ENCODE data around the gene PNPLA5.

PNPLA5 gene

DNA sequence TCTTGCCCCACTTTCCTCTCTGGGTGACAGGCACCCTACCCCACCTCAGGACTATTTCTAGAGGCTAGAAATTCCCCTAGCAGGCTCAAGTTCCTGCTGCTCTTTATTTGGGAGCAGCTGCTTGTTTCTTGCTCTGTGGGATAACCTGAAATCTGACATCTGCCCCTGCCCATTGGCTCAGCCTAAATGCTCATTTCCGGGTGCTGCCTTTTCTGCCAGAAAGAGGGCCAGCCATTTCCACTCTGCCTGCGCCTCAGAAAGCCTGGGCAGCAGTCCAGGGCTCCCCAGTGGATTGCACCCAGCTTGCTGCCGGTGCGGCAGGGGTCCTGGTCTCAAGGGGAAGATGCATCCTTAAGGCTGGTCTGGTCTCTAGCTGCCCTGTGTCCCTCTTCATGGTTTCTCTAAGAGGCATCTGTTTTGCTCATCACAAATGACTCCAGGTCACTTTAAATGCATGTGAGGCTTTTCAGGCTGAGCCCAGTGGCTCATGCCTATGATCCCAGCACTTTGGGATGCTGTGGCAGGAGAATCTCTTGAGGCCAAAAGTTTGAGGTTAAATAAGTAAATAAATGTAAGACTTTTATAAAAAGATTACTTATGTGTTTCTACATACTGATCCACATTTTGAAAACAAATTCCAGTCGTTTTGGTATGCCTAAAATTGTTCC lies 10.3 kb upstream of the PNPLA5 start:
- DNase-seq (ENCODE audit: low read depth): peak; percentile 86

- DNase-seq (ENCODE audit: low read depth): no peak
These were observed 8.4 kb upstream of the PNPLA5 start for GRCh38 chr22:43900206-43900605.

DNA sequence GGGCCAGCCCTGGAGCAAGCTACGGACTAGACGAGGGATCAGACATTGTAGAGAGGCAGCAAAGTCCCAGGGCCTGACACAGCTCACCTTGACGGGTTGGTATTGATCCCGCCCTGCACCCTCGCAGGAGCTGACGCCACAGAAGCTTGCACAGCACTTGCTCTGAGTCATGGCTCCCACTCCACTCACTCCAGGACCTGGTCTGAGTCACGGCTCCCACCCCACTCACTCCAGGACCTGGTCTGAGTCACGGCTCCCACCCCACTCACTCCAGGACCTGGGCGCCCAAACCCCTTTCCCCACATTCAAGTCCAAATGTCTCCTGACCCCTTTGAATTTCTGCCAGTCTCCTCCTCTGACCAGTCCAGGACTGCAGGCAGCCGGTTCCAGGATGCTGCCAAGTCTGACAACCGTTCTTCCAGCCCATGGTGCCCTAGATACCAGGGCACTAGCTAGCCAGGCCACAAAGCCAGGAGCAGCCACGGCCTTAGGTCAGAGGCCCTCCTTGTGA lies 6.0 kb upstream of the PNPLA5 start:
- peak; percentile 43 for DNase-seq (ENCODE audit: low read depth)

GRCh38 chr22:43895986-43896645 lies 4.3 kb upstream of the PNPLA5 start:
- DNase-seq (ENCODE audit: low read depth): no peak

- DNase-seq (ENCODE audit: low read depth): no peak
These were observed 2.3 kb upstream of the PNPLA5 start for GRCh38 chr22:43894122-43894521.

- DNase-seq (ENCODE audit: low read depth): no peak
These were observed 1.5 kb upstream of the PNPLA5 start for GRCh38 chr22:43893266-43893665.

DNA sequence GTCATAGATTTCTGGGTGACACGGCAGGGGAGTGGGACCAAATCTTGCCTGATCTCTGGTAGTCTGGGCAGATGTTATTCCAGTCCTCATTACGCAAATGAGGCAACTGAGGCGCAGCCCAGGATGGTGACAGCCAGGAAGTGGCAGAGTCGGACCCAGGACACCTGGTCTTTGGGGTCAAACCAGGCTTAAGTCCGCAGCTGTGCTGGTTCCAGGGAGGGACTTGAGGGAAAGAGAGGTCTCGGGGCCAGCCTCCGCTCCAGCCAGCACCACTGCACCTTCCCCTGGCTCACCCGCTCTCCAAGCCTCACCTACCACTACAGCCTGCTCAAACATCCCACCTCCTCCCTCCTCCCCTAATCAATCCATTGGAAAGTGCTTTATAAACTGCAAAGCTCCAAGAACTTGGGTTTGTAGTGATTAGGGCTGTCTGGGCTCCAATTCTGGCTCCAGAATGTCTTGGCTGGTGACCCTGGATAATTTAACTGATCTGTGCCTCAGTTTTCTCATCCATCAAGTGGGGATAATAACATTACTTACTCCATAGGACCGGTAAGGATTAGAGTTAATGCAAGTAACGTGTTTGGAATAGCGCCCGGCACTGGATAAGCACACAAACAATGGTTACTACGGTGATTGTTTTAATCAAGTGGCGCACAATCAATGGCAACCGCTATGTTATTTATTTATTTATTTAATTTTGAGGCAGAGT lies 526 bp upstream of the PNPLA5 start:
- no peak for DNase-seq (ENCODE audit: low read depth)

GRCh38 chr22:43890901-43891331 lies 897 bp downstream of the PNPLA5 start:
- no peak for DNase-seq (ENCODE audit: low read depth)

GRCh38 chr22:43889860-43890253 lies 2.0 kb downstream of the PNPLA5 start:
- DNase-seq (ENCODE audit: low read depth): peak; percentile 15

GRCh38 chr22:43889201-43889859 lies 2.5 kb downstream of the PNPLA5 start:
- no peak for DNase-seq (ENCODE audit: low read depth)

GRCh38 chr22:43888740-43889139 lies 3.1 kb downstream of the PNPLA5 start:
- no peak for DNase-seq (ENCODE audit: low read depth)

GRCh38 chr22:43887391-43887790 lies 4.4 kb downstream of the PNPLA5 start:
- no peak for DNase-seq (ENCODE audit: low read depth)

GRCh38 chr22:43886231-43886630 lies 5.6 kb downstream of the PNPLA5 start:
- DNase-seq (ENCODE audit: low read depth): no peak

GRCh38 chr22:43885786-43886185 lies 6.0 kb downstream of the PNPLA5 start:
- DNase-seq (ENCODE audit: low read depth): no peak

- no peak for DNase-seq (ENCODE audit: low read depth)
These were observed 6.5 kb downstream of the PNPLA5 start for GRCh38 chr22:43885319-43885671.

DNA sequence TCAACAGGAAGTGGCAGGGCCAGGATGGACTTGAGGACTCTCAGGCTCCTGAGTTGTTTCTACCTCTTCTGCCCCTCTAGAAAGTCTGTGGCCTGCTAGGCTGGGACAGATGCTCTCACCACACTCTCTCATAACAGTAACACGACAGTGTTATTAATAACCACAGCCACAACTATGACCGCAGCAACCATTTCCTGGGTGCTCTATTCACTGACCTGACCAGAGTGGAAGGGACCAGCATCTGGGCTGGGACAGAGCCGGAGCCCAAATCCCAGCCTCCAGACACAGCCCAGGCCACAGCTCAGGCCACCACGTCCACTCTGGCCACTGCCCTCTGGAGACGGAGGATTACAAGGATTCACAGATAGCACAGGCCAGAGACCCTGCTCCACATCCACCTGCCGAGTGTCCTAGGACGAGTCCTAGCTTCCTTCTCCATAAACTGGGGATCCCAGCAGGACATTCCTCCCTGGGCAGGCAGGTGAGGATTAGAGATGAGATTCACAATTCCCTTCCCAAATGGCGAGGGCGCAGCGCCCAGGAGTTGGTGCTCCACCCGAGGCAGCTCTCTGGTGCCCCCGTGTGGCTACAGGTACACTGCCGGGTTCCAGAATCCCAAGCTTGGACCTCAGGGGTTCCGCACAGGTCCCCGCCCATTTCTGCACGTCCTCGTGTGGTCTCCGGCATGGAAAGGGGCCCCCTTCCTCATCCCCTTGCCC lies 7.1 kb downstream of the PNPLA5 start:
- peak; percentile 29 for DNase-seq (ENCODE audit: low read depth)

GRCh38 chr22:43883719-43884415 lies 7.9 kb downstream of the PNPLA5 start:
- DNase-seq (ENCODE audit: low read depth): no peak

DNA sequence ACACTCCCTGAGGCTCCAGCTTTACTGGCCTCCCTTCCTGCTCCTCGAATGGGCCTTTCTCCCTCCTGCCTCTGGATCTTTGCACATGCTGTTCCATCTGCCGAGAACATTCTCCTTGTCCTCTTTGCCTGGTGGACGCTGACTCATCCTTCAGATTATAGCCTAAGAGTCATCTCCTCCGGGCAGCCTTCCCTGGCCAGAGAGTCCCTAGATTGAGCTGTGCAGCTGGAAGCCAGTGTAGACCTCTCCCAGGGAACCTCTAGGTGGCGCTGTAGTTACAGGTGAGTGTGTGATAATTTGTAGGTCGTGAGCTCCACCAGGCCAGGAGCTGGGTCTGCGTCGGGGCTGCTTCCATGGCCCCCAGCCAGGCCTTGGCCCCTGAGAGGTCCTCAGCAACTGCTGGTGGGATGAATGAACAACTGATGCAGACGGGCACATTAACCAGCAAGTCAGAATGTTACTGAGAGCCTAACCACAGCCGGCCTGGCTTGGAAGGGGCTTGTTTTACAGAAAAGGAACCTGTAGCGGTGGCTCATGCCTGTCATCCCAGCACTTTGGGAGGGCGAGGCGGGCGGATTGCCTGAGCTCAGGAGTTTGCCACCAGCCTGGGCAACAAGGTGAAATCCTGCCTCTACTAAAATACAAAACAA lies 8.7 kb downstream of the PNPLA5 start:
- peak; percentile 47 for DNase-seq (ENCODE audit: low read depth)

GRCh38 chr22:43882122-43882767 lies 9.6 kb downstream of the PNPLA5 start:
- no peak for DNase-seq (ENCODE audit: low read depth)
